Measurements from ENCODE around the gene FAM120A.

DNA sequence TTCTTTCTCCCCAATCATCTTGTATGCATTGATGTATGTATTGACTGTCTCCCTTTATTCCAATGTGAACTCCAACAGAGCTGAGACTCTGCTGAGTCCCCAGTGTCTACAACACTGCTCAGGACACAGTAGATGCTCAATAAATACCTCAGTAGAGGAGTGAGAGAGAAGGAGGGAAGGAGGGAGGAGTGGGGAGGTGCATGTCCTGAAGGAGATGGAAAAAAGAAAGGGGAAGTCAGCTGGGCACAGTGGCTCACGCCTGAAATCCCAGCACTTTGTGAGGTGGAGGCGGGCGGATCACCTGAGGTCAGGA lies 122.0 kb downstream of the FAM120A start:
- TF ChIP-seq, protein P1, sequence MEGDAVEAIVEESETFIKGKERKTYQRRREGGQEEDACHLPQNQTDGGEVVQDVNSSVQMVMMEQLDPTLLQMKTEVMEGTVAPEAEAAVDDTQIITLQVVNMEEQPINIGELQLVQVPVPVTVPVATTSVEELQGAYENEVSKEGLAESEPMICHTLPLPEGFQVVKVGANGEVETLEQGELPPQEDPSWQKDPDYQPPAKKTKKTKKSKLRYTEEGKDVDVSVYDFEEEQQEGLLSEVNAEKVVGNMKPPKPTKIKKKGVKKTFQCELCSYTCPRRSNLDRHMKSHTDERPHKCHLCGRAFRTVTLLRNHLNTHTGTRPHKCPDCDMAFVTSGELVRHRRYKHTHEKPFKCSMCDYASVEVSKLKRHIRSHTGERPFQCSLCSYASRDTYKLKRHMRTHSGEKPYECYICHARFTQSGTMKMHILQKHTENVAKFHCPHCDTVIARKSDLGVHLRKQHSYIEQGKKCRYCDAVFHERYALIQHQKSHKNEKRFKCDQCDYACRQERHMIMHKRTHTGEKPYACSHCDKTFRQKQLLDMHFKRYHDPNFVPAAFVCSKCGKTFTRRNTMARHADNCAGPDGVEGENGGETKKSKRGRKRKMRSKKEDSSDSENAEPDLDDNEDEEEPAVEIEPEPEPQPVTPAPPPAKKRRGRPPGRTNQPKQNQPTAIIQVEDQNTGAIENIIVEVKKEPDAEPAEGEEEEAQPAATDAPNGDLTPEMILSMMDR (IDR thresholded peaks at IDR 0.05), result no peak
- TF ChIP-seq, protein P2, sequence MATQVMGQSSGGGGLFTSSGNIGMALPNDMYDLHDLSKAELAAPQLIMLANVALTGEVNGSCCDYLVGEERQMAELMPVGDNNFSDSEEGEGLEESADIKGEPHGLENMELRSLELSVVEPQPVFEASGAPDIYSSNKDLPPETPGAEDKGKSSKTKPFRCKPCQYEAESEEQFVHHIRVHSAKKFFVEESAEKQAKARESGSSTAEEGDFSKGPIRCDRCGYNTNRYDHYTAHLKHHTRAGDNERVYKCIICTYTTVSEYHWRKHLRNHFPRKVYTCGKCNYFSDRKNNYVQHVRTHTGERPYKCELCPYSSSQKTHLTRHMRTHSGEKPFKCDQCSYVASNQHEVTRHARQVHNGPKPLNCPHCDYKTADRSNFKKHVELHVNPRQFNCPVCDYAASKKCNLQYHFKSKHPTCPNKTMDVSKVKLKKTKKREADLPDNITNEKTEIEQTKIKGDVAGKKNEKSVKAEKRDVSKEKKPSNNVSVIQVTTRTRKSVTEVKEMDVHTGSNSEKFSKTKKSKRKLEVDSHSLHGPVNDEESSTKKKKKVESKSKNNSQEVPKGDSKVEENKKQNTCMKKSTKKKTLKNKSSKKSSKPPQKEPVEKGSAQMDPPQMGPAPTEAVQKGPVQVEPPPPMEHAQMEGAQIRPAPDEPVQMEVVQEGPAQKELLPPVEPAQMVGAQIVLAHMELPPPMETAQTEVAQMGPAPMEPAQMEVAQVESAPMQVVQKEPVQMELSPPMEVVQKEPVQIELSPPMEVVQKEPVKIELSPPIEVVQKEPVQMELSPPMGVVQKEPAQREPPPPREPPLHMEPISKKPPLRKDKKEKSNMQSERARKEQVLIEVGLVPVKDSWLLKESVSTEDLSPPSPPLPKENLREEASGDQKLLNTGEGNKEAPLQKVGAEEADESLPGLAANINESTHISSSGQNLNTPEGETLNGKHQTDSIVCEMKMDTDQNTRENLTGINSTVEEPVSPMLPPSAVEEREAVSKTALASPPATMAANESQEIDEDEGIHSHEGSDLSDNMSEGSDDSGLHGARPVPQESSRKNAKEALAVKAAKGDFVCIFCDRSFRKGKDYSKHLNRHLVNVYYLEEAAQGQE (IDR thresholded peaks at IDR 0.05; ENCODE audit: insufficient read depth in 1 of 2, low read depth in 2 of 2, low read length in 1 of 2), result no peak
- TF ChIP-seq TCF7L2 (IDR thresholded peaks at IDR 0.05; ENCODE audit: low read depth, low read length), result no peak
